NCI-H446 (cell line): ENCODE measurements around the gene DHFR.
"Not testable (repeated sequence)": the region's sequence is repeated elsewhere in the genome, so short reads cannot be mapped to it uniquely, and the experiment has no call there.

Experiments
- DNase-seq, 2 experiments: peaks; one replicate each; lab custom pipeline; 2025; lab: John Stamatoyannopoulos, UW

The DHFR gene

GRCh38 chr5:80654391-80655230, at the start of gene DHFR, which contains the start of gene MSH3:
Gene DHFR (minus strand): TSS chr5:80654983. CDS start chr5:80654489, 494 bp downstream.
Gene MSH3 (plus strand): TSS chr5:80654652. CDS start chr5:80654728, 76 bp downstream.
- peak; percentile 79 to 89 for DNase-seq

GRCh38 chr5:80704221-80704620, 49.4 kb upstream of the DHFR start:
- DNase-seq: no peak

GRCh38 chr5:80703747-80704146, 49.0 kb upstream of the DHFR start:
- no peak for DNase-seq

GRCh38 chr5:80703291-80703690, 48.5 kb upstream of the DHFR start:
- no peak for DNase-seq

GRCh38 chr5:80701597-80701996, 46.8 kb upstream of the DHFR start:
- DNase-seq: no peak

GRCh38 chr5:80698369-80698768, 43.6 kb upstream of the DHFR start:
- DNase-seq: no peak

- DNase-seq: no peak
These were observed 42.3 kb upstream of the DHFR start for GRCh38 chr5:80697100-80697499.

- no peak for DNase-seq
These were observed 41.7 kb upstream of the DHFR start for GRCh38 chr5:80696450-80696849.

- DNase-seq: no peak
These were observed 40.9 kb upstream of the DHFR start for GRCh38 chr5:80695666-80696065.

GRCh38 chr5:80689627-80690026, 34.8 kb upstream of the DHFR start:
- DNase-seq: no peak

GRCh38 chr5:80688648-80689420, 34.1 kb upstream of the DHFR start:
- DNase-seq: no peak

- peak in 1 of 2 experiments; percentile 15 for DNase-seq
These were observed 32.0 kb upstream of the DHFR start for GRCh38 chr5:80686757-80687156.

- no peak for DNase-seq
These were observed 21.9 kb upstream of the DHFR start for GRCh38 chr5:80676706-80677105.

GRCh38 chr5:80672140-80672736, 17.5 kb upstream of the DHFR start:
- peak; percentile 59 to 80 for DNase-seq

- DNase-seq: no peak
These were observed 13.5 kb upstream of the DHFR start for GRCh38 chr5:80668016-80668969.

- DNase-seq: no peak
These were observed 12.6 kb upstream of the DHFR start for GRCh38 chr5:80667384-80667783.

GRCh38 chr5:80665057-80665456, 10.3 kb upstream of the DHFR start:
- no peak for DNase-seq

GRCh38 chr5:80662108-80662507, 7.3 kb upstream of the DHFR start:
- DNase-seq: no peak

GRCh38 chr5:80660661-80661060, 5.9 kb upstream of the DHFR start:
- DNase-seq: not testable (repeated sequence)

- DNase-seq: no peak
These were observed 4.3 kb upstream of the DHFR start for GRCh38 chr5:80659106-80659505.

- no peak for DNase-seq
These were observed 1.6 kb upstream of the DHFR start for GRCh38 chr5:80656425-80656824.
